Activated CD4-positive, CD25-positive, alpha-beta regulatory T cell (primary cell): ENCODE data around the gene PI4K2A.
"Not testable (repeated sequence)": the region's sequence is repeated elsewhere in the genome, so short reads cannot be mapped to it uniquely, and the experiment has no call there.

ENCODE experiments used
- DNase-seq, 4 experiments: peaks; one replicate each; lab custom pipeline; 2025; lab: John Stamatoyannopoulos, UW

The PI4K2A gene

DNA sequence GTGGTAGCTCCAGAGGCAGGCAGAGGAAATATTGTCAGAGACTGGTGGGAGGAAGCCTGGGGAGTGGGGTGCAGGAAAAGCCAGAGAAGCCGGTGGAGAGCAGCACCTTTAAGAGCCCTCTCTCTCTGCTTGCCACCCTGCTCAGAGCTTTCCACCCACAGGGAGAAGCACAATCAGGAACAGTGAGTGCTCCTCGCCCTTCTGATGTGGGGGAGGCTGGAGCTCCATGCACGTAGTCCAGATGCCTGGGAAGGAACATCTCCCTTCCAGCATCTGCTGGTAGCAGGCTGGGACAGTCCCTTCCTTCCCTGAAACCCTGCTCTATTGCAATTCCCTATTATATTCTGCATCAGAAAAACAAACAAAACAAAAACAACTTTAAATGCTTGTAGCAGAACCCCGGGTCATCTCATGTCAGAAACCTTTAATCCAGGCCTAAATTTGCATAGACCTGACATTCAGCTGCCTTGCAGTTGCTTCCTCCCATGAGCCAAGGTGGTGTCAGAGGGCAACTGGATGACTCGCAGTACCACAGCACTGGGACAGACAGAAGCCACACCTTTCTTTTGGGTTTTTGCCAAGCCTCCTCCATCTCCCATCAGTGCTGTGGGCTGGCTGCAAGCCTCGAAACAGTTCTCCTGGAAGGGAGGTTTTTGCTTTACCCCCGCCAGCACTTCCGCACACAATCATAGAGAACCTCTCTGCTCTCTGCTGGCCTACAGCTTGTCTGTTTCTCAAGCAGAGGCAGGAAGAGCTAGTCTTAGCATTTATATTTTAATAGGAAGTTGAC, 33.5 kb downstream of the PI4K2A start:
- DNase-seq = no peak

DNA sequence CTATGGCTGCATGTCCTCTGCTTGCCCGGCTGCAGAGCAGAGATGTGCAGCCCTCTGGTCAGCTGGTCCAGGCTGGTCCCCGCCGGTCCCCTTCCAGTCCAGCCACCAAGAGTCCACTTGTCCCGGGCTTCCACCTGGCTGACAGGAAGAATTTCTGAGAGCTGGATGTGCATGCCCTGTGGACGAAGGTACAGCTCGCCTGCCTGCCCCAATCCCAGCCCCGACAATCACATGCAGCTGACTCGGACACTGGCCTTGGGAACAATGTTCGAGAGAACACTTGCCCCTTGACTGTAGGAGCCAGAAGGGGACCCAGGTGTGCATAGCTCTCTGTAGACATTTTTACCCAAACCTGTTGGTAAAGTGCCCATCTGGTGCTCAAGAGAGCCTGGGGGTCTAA, 34.8 kb downstream of the PI4K2A start:
- no peak for DNase-seq

DNA sequence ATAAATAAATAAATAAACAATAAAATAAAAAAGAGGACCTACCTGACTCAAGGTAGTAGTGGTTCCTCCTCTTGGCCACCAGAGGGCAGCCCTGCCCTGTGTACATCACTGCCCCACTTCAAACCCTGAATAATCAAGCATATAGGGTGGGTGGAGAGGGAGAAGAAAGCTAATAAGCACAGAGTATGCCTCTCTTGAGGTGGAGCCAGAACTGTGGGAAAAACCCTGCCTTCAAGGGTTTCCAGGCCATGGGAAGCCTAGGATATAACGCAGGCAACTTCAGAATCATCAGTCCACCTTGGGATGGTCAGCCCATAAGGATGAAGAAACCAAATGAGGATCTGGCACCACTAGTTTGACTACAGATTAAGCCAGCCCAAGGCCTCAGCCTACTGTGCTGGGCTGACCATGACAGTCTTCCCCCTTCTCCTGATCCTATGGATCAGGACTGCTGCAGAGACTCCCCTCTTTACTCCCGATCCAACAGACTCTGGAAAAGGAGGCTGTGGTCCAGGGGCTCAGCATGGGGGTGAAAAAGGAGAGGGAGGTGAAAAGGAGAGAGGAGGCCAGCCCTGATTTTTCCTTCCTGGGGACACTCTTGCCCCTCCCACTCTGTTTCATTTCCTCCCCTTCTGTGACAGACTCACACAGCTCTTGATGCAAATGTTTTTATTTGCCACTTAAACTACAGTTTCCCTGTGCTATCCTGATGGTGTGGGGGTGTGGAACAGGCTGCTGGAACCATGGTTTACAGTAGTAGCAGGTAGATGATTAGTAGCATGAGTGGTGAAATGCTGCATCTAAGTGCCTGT, 36.5 kb downstream of the PI4K2A start:
- peak in 2 of 4 experiments; percentile 18 to 32 for DNase-seq

DNA sequence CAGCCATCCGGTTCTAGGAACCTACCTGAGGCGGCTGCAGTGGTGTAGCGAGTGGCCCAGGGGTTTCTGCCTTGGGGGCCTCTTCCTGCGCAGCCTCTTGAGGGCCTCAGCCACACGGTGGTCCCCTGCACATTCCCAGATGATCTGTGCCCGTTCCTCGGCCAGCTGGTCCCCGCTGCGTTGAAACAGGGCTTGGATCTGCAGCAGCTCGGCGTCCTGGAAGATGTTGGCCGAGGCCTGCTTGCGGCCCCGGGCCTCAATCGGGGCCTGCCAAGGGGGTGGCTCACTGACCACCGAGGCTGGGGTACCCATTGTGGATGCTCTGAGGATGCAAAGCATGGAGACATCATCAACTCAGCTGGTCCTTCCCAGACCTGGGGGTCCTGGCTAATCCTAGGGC, 39.1 kb downstream of the PI4K2A start:
- DNase-seq = no peak

DNA sequence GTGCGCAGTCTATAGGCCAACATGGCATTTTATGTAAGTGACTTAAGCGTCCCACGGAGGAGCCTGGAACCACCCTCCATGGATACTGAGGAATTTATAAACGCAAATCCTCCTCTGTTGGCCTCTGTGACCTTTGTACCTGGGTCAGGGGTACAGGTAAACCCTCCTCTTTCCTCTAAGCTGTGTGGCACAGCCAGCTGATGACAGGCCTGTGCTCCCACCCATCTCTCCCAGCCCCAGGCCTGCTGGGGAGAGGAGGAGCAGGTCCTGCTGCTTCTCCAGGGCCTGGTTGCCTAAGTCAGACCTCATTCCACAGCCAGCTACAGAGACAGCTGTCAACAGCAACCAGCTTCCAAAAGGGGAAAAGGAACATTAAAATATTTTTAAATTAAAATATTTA, 41.6 kb downstream of the PI4K2A start:
- no peak for DNase-seq

DNA sequence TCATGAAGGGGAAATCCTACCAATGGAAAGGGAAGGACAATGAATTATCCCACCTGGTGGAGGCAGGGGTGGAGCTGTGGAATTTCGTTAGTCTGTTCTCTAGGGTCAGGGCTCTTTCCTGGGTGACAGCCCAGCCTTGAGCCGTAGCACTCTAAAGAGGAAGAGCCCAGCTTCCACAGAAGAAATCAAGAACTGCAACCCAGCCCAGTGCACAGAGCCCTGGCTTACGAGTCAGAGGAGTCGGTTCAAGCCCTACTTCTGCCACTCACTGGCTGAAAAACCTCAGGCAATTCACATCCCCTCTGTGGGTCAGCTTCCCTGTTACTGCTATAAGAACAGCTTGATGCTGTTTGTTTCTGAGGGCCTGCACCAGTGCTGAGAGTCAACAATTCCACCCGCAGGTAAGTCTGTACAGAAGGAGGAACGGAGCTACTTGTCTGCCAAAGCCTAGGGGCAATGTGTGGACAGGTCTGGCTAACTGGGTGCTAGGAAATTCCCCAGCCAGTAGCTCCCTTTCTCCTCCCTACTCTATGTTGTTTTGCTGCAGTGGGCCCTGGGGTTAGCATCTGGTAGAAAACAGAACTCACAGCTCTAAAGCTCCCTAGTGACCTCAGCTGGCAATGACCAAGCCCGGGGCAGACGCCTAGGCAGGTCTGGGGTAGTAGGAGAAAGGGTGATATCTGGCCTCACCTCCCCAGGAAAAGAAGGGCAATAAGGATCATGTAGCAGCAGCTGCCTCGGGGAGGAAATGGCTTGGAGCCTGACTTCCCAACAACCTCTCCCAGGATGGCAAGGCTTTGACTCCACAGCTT, 43.3 kb downstream of the PI4K2A start:
- no peak for DNase-seq

DNA sequence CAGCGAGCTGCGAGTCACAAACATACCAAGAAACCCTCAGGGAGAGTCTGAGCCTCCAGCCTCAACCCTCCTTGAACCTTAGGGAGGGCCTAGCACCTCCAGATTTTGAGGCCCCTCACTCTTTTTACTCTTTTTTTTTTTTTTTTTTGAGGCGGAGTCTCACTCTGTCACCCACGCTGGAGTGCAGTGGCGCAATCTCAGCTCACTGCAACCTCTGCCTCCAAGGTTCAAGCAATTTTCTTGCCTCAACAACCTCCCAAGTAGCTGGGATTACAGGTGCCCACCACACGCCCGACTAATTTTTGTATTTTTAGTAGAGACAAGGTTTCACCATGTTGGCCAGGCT, 43.9 kb downstream of the PI4K2A start:
- DNase-seq = not testable (repeated sequence)

DNA sequence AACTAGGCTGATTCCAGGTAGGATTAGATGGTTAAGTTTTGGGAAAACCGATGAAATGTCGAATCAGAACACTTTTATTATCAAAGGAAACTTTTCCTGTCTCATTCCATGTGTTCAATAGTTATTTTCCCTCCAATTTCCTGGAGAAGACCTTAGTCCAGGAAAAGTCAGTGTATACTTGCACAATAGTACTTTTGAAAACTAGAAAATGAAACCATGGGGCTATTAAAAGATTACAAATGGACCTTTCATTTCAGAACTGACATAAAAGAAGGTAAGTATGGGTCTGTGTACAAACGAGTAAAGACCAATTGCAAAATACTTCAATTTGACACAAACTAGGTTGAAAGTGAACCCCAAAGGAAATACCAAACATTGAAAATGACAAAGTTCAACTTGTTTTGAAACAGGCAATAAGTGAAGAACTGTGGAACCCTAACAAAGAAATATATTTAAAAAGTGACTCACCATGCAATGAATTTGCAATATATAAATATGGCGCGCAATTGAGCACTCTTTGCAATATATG, 44.5 kb downstream of the PI4K2A start:
- DNase-seq = no peak

DNA sequence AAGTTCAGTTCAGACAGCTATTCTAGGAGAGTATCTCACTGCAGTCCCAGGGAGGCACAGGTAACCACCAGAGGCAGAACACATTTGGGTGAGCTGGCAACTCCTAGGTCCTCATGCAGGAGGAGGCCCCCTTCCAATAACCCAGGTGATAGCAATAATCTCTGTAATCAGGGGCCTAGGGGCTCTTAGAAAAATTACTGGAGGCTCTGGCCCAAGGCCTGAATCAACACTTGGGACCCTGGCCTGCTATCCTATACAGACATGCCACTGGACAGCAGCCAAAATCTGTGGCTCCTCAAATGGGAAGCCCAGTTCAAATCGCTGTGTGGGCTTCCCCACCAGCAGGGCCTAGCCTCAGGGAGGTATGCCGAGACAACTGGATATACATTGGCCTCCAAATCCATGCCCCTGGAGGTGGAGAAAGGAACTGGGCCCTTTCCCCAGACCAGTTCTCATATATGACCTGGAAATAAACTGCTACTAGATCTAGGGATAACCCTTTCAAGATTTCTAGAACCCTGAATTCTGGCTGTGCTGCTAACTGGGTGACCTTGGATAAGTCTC, 45.0 kb downstream of the PI4K2A start:
- no peak for DNase-seq

DNA sequence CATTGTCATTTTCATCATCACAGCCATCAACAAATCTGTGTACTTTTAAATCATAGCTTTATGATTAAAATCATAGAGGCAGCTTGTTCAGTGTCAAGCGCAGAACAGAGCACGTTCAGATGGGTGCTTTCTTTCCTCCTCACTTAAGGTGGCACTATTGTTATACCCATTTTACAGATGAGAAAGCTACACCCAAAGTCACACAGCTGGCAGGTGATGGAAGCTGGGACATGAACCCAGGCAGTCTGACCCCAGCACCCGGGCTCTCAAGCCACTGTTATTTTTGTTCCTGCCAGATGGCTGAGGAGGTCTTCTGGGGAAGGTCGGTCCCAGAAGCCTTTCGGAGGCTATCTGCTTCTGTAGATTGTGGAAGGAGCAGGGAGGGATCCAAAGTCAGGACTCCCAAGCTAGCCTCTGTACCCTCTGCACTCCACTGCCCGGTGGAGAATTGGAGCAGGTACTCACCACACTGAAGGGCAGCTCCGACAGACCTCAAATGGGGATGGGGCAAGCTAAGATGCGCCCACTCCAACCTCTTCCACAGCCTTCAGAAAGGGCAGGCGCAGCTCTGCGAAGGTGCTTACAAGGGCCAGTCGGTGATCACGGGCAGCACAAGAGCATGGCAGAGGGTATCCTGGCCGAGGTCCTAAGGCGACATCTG, 46.0 kb downstream of the PI4K2A start:
- no peak for DNase-seq

DNA sequence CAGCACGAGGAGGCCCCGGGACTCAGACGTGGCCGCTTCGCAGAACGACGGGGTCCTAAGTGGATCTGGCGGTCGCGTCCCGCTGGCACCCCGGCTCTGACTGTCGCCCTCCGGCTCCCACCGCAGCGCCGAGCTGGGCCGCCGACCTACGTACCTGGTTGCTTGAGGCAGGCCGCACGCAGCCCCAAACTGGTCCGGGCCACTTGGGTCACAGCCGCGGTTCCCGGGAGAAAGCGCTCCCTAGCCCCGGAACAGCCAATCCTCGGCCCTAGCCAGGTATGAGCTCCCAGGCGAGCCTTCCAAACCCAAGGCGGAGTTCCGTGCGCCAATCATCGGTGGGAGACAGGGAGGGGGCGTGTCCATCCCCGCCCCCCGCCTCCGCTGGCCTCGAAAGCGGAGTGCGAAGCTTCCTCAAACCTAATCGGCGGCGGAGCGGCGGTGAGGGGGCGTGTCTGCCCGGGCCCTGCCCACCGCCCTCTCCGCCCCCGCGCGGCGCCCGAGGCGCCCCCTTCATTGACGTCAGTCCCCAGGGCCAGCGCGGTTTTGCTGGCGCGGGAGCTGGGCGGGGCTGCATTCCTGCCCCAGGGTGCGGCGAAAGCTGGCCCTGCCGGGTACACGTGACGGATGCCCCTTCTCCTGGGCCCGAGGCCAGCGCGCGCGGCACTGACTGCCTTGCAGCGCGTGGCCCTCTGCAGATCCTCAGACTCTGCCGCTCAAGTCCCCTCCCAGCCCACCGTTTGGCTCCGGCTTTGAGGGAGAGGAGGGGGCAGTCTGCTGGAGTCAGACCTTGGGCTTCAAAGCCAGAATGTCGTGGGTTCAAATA, 46.7 kb downstream of the PI4K2A start, which contains the start of gene AVPI1:
Gene AVPI1, minus strand, starts transcription at position 280 of the 823 bp plus-strand sequence. CDS start 7,336 bp downstream, outside the sequence.
- DNase-seq = peak; percentile 79 to 91 (median 90)

DNA sequence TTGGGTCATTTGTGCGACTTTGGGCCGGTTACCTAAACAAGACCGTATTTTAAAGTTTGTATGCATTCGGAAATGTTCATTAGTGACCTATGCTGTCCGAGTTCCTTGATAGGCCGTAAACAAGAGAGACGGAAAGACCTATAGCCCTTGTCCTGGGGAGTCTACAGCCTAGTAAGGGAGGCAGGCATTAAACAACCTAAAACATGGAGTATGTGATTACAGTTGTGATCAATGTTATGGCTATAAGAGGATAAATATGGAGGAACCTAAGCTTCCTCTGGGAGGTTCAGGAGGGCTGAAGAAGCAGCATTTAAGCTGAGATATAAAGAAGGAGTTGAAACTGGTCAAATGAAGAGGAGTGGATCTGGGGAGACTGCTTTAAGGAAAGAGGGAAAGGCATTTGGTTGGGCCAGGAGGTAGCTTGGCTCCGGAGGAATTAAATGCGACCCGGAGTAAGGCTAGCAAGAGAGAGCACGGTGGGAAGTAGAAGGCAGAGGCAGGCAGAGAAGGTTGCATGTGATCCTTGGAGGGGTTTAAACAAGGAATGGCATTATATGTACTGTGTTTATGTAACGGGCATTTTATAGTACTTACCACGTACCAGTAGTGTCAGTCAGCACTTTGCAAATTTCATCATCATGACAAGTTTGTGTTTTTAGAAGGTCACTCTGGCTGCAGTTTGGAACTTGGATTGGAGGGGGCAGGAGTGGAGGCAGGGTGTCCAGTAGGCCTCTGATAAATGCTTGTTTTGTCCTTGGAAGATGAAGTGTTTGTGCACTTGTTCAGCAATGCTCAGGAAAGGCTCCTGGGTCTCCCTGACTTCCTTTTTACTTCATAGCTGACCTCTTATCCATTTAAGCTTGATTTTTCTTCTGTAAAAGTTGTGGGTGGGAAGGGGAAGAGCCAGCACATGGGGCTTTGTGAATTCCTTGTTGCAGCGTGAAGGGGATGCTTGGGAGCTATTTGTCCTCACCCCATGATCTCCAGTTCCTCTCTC, 47.6 kb downstream of the PI4K2A start:
- DNase-seq = no peak

DNA sequence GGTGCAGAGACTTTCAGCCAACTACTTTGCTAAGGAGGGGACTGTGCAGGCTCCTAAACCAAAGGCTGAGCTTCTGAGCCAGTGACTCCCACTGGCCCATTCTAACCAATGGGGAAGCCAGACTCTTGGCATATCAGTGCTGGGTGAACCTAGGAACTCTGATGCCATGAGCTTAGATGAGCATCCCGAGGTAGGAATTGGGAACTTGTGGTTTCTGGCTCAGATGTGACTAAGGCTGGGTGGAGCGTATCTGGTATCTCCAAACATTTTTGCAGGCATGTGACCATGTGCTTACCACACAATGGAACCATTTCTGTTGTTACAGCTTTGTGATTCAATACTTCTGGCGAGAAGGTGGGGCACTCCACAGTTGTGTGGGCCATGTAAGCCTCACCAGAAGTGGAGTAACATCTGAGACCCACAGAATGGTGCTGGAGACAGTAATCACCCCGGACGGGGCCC, 49.1 kb downstream of the PI4K2A start:
- no peak for DNase-seq

DNA sequence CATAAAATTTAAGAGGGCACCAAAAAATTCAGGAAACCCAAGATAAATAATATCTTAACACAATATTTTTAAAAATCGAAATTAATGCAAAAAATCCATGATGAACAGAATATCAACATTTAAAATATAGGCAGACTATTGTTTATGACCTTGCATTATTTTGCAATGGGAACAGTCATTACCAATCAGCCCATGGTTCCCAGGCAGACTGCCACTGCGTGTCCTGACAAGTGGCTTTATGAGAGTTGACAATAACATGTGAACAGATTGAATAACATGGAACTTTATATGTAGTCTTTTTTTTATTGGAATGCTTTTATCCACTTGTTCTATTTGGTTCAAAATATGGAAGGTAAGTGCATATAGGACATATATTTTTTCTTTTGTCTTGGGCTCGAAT, 49.7 kb downstream of the PI4K2A start:
- no peak for DNase-seq

DNA sequence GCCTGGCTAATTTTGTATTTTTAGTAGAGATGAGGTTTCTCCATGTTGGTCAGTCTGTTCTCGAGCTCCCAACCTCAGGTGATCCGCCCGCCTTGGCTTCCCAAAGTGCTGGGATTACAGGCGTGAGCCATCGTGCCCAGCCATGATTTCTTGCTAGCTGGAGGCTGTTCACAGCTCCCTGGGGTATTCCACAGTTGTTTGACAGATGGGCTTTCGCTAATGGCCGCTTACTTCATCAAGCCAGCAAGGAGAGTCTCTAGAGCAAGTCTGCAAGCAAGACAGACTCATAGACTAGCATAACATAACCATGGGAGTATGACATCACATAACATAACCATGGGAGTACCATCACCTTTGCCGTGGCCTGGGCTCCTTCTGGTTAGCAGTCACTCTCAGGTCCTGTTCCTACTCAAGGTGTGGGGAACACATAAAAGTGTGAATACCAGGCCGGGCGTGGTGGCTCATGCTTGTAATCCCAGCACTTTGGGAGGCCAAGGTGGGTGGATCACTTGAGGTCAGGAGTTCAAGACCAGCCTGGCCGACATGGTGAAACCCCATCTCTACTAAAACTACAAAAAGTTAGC, 57.7 kb downstream of the PI4K2A start:
- not testable (repeated sequence) for DNase-seq

DNA sequence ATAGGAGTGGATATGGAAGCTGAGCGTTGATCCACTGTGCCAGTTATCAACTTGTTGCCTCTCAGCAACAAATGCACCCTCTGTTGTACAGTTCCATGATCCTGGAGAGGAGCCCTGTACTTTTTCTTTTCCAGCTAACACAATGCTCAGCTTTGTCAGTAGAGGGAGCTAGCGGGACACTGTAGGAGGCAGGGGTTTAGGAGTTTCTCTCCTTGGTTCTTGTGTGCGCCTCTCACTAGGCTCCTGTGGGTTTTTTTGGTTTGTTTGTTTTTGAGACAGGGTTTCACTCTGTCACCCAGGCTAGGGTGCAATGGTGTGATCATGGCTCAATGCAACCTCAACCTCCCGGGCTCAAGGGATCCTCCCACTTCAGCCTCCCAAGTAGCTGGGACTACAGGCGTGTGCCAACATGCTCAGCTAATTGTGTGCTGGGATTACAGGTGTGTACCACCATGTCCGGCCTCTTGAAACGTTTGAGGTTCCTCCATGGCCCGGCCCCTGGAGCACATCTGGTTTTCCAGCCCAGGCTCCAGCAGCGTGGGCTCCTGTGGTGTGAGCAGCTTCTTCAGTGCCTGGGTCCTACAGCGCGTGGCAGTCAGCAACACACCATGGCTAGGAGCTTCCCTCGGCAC, 61.1 kb downstream of the PI4K2A start:
- no peak for DNase-seq

DNA sequence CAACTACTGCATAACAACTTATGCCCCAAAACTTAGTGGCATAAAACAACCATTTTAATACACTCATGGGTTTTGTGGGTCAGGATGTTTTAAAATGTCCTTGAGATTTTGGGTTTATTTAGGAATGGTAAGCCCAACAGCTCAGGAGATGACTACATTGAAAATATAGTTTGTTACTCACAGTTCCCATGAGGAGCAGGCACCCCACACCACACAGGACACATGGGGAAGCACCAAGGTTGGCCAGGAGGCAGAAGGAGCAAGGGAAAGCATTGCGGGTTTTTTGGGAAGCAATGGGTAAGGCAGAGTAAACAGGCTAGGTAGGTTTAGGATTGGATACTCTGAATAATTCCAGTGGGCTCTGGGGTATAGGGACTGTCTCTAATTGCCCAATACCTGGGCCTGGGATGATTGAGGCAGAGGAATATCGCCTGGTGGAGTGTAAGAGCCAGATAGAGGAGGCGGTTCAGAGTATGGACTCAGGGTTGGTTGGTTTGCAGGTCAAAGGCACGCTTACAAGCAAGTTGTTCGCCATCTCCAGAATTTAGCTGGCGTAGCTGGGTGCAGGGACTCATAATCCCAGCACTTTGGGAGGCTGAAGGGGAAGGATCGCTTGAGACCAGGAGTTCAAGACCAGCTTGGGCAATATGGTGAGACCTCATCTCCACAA, 63.1 kb downstream of the PI4K2A start:
- DNase-seq = no peak

DNA sequence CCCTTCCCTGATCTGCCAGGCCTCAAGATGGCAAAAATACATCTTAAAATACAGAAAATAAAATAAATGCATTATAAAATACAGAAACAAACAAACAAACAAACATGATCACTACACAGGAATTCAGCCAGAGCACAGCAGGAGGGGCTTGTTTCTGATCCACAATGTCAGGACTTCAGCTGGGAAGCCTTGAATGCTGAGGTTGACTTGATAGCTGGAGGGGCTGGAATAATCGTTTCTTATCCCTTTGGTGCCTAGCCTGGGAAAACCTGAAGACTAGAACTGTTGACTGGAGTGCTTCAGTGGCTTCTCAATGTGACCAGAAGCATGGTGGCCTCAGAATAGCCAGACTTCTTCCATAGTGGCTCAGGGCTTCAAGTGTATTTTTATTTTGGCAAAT, 63.9 kb downstream of the PI4K2A start:
- DNase-seq = no peak
